GM12878 (cell line): ENCODE data around the gene RHBDD3. TPM values are rescaled to one million over a fixed set of nuclear protein-coding genes. Genes with fewer than 3 reads are reported as not detected.

Experiments
- ATAC-seq: fragments of 200-7000 bp; cut with Tn5 transposase; 3 replicates; pipeline ENCODE4 v1.9.1; 2020; ENCODE audit warnings: mild to moderate bottlenecking, moderate library complexity
- BruUV-seq: library from RNA; stranded (reverse); fragments of 400-500 nt; replicated peaks from 2 replicates; lab custom pipeline; 2021; lab: Mats Ljungman, UMichigan
- CTCF ChIA-PET: fragments of 300-600 bp; sonication (Branson Sonifier 250); formaldehyde crosslinking; extraction: SDS; loops from one replicate; lab custom pipeline; 2021; ENCODE audit warnings: inconsistent platforms; lab: Yijun Ruan, JAX
- POLR2A ChIA-PET: fragments of 350-600 bp; formaldehyde crosslinking; extraction: SDS; loops from one replicate; lab custom pipeline; 2021; ENCODE audit warnings: inconsistent platforms; lab: Charles Lee
- RAD21 ChIA-PET: fragments of 300-600 bp; sonication (Branson Sonifier 250); formaldehyde crosslinking; loops from one replicate; lab custom pipeline; 2023; ENCODE audit warnings: antibody characterized with exemption; ENCODE audit not compliant: unreplicated experiment; lab: Charles Lee
- SMC1A ChIA-PET: fragments of 300-600 bp; sonication (Branson Sonifier 250); formaldehyde crosslinking; loops from one replicate; lab custom pipeline; 2023; ENCODE audit not compliant: unreplicated experiment, uncharacterized antibody; lab: Charles Lee
- DNase-seq: peaks from one replicate; pipeline ENCODE4 v3.0.0-alpha.2; 2011; ENCODE audit warnings: low read depth, low spot score
- FAIRE-seq: peaks from 3 replicates; lab custom pipeline; 2011; peaks lifted over from hg19 to GRCh38; lab: Jason Lieb, UNC
- H2AFZ ChIP-seq: 2 replicates; pipeline ENCODE4 v1.6.0; 2011; ENCODE audit warnings: low read depth, low read length, control low read depth; ENCODE audit not compliant: control insufficient read depth
- H3K27ac ChIP-seq: 2 replicates; pipeline ENCODE4 v1.5.1; 2011; ENCODE audit warnings: control low read depth; ENCODE audit not compliant: control insufficient read depth, insufficient read depth
- H3K27me3 ChIP-seq, 2 experiments: replicated peaks in 1 of 2; 2 replicates each; pipeline versions ENCODE4 v1.6.0 to v1.6.1; 2011; ENCODE audit warnings: low read length in 1 of 2; ENCODE audit not compliant: control insufficient read depth in 2 of 2, insufficient read depth in 2 of 2
- H3K36me3 ChIP-seq, 2 experiments: 2 replicates each; pipeline ENCODE4 v1.5.1; 2011; ENCODE audit warnings: low read length in 1 of 2; ENCODE audit not compliant: control insufficient read depth in 2 of 2, insufficient read depth in 2 of 2
- H3K4me1 ChIP-seq: 2 replicates; pipeline ENCODE4 v1.6.1; 2011; ENCODE audit warnings: mild to moderate bottlenecking, low read length, moderate library complexity, mixed read lengths; ENCODE audit not compliant: control insufficient read depth, insufficient read depth
- H3K4me2 ChIP-seq: 2 replicates; pipeline ENCODE4 v1.6.0; 2011; ENCODE audit warnings: control low read depth; ENCODE audit not compliant: control insufficient read depth, insufficient read depth
- H3K4me3 ChIP-seq: fragments of 200-600 bp; sonication (generic); 2 replicates; pipeline ENCODE4 v1.5.1; 2016
- H3K79me2 ChIP-seq: 2 replicates; pipeline ENCODE4 v1.6.0; 2011; ENCODE audit warnings: low read length; ENCODE audit not compliant: control insufficient read depth, insufficient read depth
- H3K9ac ChIP-seq: 2 replicates; pipeline ENCODE4 v1.8.0; 2011; ENCODE audit warnings: low read length, control low read depth, mixed read lengths; ENCODE audit not compliant: control insufficient read depth, insufficient read depth
- H3K9me3 ChIP-seq: replicated peaks from 3 replicates; pipeline ENCODE4 v1.5.1; 2011; ENCODE audit warnings: mild to moderate bottlenecking, low read length; ENCODE audit not compliant: control insufficient read depth, insufficient read depth
- H4K20me1 ChIP-seq: 2 replicates; pipeline ENCODE4 v1.6.0; 2011; ENCODE audit not compliant: control insufficient read depth, insufficient read depth
- BACH1 ChIP-seq: fragments of 450-650 bp; IDR thresholded peaks from 2 replicates; pipeline ENCODE4 v1.6.1; 2017; ENCODE audit warnings: mild to moderate bottlenecking, borderline replicate concordance
- BCL11A ChIP-seq: IDR thresholded peaks from 2 replicates; pipeline ENCODE4 v1.6.1; 2011; ENCODE audit warnings: low read depth, low read length
- CBX3 ChIP-seq: fragments of 200-600 bp; sonication (generic); IDR thresholded peaks from 2 replicates; pipeline ENCODE4 v1.6.1; 2016; ENCODE audit warnings: low read depth, borderline replicate concordance
- EP300 ChIP-seq, 2 experiments: fragments of 150-350 bp in 1 of 2; IDR thresholded peaks; 2 replicates each; pipeline ENCODE4 v1.6.1; 2011 to 2012; ENCODE audit warnings: low read depth in 2 of 2, low read length in 2 of 2, borderline replicate concordance in 1 of 2, improper control_type of control experiment in 1 of 2, inconsistent platforms in 1 of 2; ENCODE audit not compliant: control insufficient read depth in 1 of 2
- FOXK2 ChIP-seq: fragments of 450-650 bp; IDR thresholded peaks from 2 replicates; pipeline ENCODE4 v1.6.1; 2017; ENCODE audit warnings: mild to moderate bottlenecking, moderate library complexity
- MTA3 ChIP-seq: IDR thresholded peaks from 2 replicates; pipeline ENCODE4 v1.6.1; 2012; ENCODE audit warnings: low read length, inconsistent platforms, borderline replicate concordance
- TCF12 ChIP-seq: IDR thresholded peaks from 2 replicates; pipeline ENCODE4 v1.6.1; 2011; ENCODE audit warnings: low read depth, mild to moderate bottlenecking, low read length
- YBX1 ChIP-seq: fragments of 450-650 bp; IDR thresholded peaks from 2 replicates; pipeline ENCODE4 v1.6.1; 2016; ENCODE audit warnings: antibody characterized with exemption
- WGBS: methylation state at CpG from one replicate; pipeline ENCODE4 v1.1.6; 2016; ENCODE audit warnings: low lambda C conversion rate; ENCODE audit not compliant: insufficient replicate concordance, insufficient coverage; ENCODE audit errors: missing lambda C conversion rate; 5-methylcytosine and 5-hydroxymethylcytosine counted together
- in situ Hi-C: fragments of 300-500 bp; cut with MboI; formaldehyde crosslinking; loops from 9 replicates; pipeline ENCODE4 v1.14.3; 2018; ENCODE audit warnings: mixed read lengths
- intact Hi-C: fragments of 100-400 bp; cut with micrococcal nuclease; formaldehyde crosslinking; loops from one replicate; pipeline ENCODE4 v1.14.2; 2022; ENCODE audit not compliant: unreplicated experiment
- polyA plus RNA-seq, 11 experiments: library from polyadenylated mRNA; depleted of rRNA in 4 of 11; unstranded in 6 of 11; stranded (reverse) in 5 of 11; fragments of >200 nt; fragmentation: Nextera tagmentation in 4 of 11; fragmentation: Illumina TruSeq in 1 of 11; extraction: Ambion mirVana in 4 of 11; extraction: Trizol in 1 of 11; gene quantifications; 1 replicate in 1 of 11; 2 replicates in 10 of 11; pipeline versions ENCODE4 v1.2.1 to v1.2.3, GENCODE V29; 2011 to 2016; ENCODE audit warnings: inconsistent platforms in 2 of 11, missing spikeins in 2 of 11, low read depth in 1 of 11
- total RNA-seq, 4 experiments: library from RNA; depleted of rRNA in 3 of 4; stranded (reverse); fragments of >200 nt in 3 of 4; fragmentation: Illumina TruSeq in 1 of 4; extraction: Trizol in 1 of 4; gene quantifications; 2 replicates each; pipeline versions ENCODE4 v1.2.1 to v1.2.3, GENCODE V29; 2013 to 2021
- TF ChIP-seq, protein P1 (sequence below): IDR thresholded peaks from 2 replicates; pipeline ENCODE4 v1.6.1; 2011; ENCODE audit warnings: borderline replicate concordance, low read depth, mild to moderate bottlenecking, moderate library complexity, mixed read lengths, low read length; ENCODE audit not compliant: insufficient read depth; ENCODE audit errors: extremely low read length

RHBDD3 gene
- total and polyA plus RNA-seq, 10 of the 15 experiments (the other 5 are each of a cell fraction or from before 2014, with no cell fraction given): 0.27 to 41.2 (median 20.1) TPM

DNA sequence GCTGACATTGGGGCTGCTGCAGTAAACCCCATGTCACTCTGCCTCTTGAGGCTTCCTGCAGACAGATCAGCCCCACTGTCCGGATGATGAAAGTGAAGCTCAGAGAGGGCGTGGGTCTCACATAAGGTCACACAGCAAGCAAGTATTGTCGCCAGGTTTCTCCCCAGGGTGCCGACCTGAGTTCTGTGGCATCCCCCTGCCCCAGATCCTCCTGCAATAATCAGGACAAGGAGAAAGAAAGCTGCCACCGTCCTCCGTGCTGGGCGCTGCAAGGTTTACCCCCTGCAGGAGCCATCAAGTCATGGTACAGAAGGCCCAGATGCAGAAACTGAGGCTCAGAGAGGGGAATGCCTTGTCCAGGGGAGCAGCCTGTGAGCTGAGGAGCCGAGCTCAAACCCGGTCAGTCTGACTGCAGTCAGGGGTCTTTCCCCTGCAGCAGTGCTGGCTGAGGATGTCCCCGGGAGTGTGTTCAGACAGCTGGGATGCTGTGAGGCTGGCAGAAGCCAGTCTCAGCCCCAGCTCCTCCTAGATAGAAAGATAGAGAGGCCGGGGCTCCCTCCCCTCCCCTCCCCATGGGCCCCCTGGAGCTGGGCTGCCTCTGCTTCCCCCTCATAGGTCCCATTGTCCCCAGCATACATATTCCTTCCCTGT, 48.9 kb downstream of the RHBDD3 start:
- Histone ChIP-seq H3K27ac (no peak overlapping the region), H3K9ac (no peak overlapping the region), H3K4me2 (no peak overlapping the region), H3K27me3 (no peaks in the 10 kb centered on the region), H3K4me1 (peaks cover 6% of the 10 kb centered on the region), H4K20me1 (no peaks in the 10 kb centered on the region), H2AFZ (no peak overlapping the region), H3K9me3 (no peaks in the 10 kb centered on the region), H3K79me2 (no peaks in the 10 kb centered on the region), H3K4me3 (no peak overlapping the region), H3K36me3 (peaks cover 0 to 9% of the 10 kb centered on the region in 2 experiments; a peak in 2 of 4 replicates)
- no peak for ATAC-seq
- 72% methylated on average over 11 of the region's 11 CpGs for WGBS
- intact Hi-C loops: no loop called here
- ChIA-PET RAD21 (interaction anchor here (0.6 to 1.6 kb wide), 2 partner anchors 17 to 430 kb away, joined by 3 read pairs; no protein-coding TSS in a partner anchor), SMC1A (interaction anchor here (0.6 to 2.5 kb wide), 4 partner anchors 11 to 26 kb away, joined by 3 to 8 read pairs (median 4); partner anchors contain the start of gene EMID1), POLR2A (interaction anchor here (1.1 kb wide), 1 partner anchor 9 kb away, joined by 3 read pairs; no protein-coding TSS in a partner anchor), CTCF (interaction anchor here (1.2 to 1.5 kb wide), 3 partner anchors 14 to 64 kb away, joined by 3 to 5 read pairs (median 3); partner anchors contain the start of gene EMID1)
- no peak for FAIRE-seq
- no TSS peak for BruUV-seq
- TF ChIP-seq EP300 (IDR thresholded peaks at IDR 0.05; ENCODE audit: borderline replicate concordance in 1 of 2, control insufficient read depth in 1 of 2, low read depth in 2 of 2, low read length in 2 of 2) (no peak), YBX1 (no peak), TCF12 (no peak), BCL11A (no peak), CBX3 (no peak), FOXK2 (no peak), BACH1 (no peak), MTA3 (no peak)
- TF ChIP-seq, protein P1, sequence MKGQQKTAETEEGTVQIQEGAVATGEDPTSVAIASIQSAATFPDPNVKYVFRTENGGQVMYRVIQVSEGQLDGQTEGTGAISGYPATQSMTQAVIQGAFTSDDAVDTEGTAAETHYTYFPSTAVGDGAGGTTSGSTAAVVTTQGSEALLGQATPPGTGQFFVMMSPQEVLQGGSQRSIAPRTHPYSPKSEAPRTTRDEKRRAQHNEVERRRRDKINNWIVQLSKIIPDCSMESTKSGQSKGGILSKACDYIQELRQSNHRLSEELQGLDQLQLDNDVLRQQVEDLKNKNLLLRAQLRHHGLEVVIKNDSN: no peak
- DNase-seq: no peak
- in situ Hi-C loops: no loop called here
